GM21528 (cell line): ENCODE measurements around the gene NISCH.
A peak's percentile ranks its signal among the peaks of the same experiment; 100 is the strongest.

Source experiments
- ATAC-seq: cut with Tn5 transposase; IDR thresholded peaks from one replicate; pipeline ENCODE4 v1.9.1; 2021; ENCODE audit warnings: mild to moderate bottlenecking, moderate library complexity; ENCODE audit not compliant: unreplicated experiment, low FRiP score

NISCH gene

GRCh38 chr3:52434491-52435115, 20.8 kb upstream of the NISCH start:
- ATAC-seq = no peak

GRCh38 chr3:52435246-52436101, 19.9 kb upstream of the NISCH start:
- ATAC-seq = no peak

GRCh38 chr3:52436500-52437149, 18.8 kb upstream of the NISCH start:
- no peak for ATAC-seq

DNA sequence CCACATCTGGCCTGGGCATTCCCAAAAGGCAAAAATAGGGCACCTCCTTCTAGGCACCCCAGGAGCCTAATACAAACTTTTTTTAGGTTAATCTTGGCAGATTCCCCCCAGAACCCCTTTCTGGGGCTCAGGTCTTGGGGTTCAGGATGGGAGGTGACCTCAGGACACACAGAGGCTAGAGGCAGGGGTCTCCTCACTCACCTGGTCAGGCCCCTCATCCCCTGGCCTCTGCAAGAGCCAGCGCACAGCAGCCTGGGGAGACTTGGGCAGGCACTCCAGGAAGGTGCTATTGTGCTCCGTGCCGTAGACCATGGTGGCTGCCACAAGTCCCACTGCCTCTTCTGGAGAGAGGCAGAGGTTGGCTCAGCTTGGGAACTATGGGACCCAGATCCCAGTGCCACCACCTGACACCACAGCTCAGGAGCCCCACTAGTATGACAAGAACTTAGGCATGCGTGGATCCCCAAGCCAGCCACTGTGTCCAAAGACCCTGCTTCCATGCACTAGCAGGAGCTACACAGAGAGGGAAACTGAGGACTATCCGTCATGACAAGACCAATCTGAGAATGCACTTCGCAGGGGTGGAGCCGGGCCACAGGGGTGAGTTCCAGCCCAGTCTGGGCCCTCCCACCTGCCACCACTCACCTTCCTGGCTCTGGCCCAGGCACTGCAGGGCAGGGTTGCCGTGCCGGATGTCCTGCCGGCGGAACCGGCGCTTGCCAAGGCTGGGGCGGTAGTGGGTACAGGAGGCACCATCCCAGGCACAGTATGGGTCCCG, 17.9 kb upstream of the NISCH start:
- no peak for ATAC-seq

GRCh38 chr3:52438104-52438376, 17.4 kb upstream of the NISCH start:
- no peak for ATAC-seq

- ATAC-seq = no peak
These were observed 16.6 kb upstream of the NISCH start for GRCh38 chr3:52438579-52439425.

GRCh38 chr3:52439426-52440248, 15.8 kb upstream of the NISCH start:
- no peak for ATAC-seq

- no peak for ATAC-seq
These were observed 15.2 kb upstream of the NISCH start for GRCh38 chr3:52440249-52440551.

DNA sequence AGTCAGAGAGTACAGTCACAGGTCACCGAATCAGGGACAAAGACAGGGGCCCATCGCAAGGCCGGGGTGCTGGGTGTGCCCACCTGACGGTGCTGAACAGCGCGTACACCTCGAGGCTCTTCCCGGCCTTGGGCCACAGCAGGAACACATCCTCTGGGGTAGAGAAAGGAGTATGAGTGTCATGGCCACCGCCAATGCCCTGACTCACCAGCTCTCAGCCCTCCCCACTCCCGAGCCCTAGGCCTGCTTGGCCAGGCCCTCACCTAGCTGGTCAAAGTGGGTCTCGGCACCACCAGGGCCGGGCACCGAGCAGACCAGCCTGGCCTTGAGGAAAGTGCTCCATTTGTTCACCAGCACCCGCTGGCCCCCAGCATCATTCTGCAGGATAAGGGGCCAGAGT, 14.7 kb upstream of the NISCH start:
- ATAC-seq = no peak

DNA sequence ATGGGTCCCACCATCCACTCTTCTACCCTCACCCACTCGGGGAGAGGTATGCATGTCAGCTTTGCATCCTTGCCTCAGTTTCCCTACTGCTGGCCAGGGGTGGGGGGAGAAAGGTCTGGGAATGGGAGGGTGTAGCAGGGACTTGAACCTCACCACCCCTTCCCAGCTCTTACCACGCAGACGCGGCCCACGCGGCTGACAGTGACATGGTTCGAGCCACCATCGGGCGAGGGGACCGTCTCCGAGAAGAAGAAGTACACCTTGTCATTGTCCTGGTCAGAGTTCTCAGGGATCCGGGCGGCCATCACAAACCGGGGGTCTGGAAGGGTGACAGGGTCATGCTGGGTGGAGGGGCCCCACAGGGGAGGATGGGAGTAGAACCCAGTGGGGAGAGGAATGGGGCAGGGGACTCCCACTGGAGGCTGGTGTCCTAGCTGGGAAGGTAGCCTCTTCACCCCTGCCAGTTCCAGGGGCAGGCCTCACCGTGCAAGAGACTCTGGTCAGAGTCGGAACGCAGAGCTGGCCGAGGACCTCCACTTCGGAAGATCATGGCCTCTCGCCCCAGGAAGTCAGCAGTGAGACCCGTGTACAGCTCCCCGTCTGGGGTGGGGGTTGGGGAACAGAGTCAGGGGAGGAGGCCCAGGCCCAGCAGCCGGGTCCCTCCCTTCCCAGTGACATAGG, 14.2 kb upstream of the NISCH start:
- no peak for ATAC-seq

DNA sequence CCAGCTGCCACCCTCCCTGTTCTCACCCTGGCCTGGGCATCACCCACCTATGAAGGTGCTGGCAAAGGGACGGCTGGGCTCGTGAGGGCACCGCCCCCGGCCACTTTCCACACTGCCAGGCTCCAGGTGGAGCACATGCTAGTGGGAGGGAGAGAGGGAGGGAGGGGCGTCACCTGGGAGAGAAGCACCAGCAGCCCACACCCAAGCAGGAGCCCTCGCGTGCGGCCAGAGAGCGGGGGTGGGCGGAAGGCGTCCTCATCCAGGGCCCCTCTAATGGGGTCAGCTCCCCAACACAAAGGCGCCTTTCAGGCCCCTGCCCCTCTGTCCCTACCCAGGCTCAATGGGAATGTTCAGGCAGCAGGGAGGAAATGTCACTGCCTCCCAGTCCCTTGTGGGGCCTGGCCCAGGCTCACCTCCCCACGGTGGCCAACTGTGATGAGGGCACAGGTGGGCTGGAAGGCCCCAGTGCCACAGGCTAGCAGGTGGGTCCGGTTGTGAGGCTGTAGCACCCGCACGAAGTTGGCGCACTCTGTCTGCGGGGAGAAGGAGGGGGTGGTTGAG, 13.6 kb upstream of the NISCH start:
- ATAC-seq = no peak

DNA sequence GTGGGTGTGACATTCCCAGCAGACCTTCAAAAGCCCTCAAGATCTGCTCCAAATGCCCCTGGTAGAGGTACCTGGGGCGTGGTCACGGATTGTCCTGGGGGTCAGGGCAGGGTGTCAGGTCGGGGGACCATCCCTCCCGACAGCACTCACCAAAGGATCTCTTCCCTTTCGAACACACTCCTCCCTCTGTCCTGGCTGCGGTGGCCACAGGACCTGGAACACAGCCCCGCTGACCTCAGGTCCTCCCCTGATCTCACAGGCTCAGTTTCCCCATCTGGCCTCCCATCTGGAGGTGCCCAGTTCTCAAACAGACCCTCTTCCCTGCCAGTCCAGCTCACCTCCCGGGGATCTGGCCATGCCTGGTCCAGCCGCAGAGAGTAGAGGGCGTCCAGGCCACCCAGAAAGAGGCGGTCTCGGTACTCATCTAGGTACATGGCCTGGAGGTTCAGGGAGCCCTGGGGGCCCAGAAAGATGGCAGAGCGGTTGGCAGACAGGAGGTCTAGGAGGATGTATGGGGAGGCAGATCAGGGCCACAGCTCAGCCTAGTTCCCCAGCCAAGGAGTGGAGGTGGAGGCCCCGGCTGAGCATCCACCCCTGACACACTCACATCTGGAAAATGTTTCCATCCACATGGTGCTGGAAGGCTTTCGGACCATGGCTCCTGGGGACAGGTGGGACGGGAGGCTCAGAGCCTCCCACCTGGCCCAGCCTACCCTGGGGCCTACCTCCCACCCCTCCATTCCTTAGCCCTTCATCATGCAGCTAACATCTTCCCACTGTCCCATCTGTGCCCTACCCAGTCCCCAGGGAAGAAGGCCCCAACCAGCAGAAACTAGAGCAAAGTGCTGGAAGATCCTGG, 12.8 kb upstream of the NISCH start:
- no peak for ATAC-seq

- no peak for ATAC-seq
These were observed 12.2 kb upstream of the NISCH start for GRCh38 chr3:52443268-52443610.

- ATAC-seq = no peak
These were observed 11.4 kb upstream of the NISCH start for GRCh38 chr3:52443791-52444687.

GRCh38 chr3:52444860-52445793, 10.3 kb upstream of the NISCH start, which contains the start of gene SEMA3G:
TSS of gene SEMA3G (minus strand) at chr3:52445103. CDS start at chr3:52445027, 76 bp downstream.
- ATAC-seq = peak; percentile 67

DNA sequence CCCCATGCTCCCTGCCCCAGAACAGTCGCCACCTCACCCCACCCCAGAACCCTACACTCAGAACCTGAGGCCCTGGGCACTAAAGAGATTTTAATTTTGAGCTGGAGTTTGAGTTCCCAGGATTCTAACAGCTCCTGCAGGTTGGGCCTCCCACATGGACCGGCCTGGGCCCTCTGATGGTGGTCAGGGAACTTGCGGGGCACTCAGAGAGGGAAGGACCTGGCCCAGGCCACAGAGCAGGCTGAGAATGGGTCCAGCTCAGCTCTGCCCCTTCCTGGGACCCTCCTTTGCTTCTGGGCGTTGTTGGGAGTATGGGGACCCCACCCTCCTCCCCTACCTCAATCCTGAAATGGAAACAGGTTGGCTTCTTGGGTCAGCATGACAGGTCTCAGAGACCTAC, 9.4 kb upstream of the NISCH start:
- no peak for ATAC-seq
